Suppressor macrophage treated with lipopolysaccharide for 1 hour (primary cell): ENCODE data around the gene BTBD7.

Experiments used
- DNase-seq, 3 donors: peaks; one replicate each; pipeline ENCODE4 v3.0.0-alpha.2; 2020 to 2022

Gene BTBD7

DNA sequence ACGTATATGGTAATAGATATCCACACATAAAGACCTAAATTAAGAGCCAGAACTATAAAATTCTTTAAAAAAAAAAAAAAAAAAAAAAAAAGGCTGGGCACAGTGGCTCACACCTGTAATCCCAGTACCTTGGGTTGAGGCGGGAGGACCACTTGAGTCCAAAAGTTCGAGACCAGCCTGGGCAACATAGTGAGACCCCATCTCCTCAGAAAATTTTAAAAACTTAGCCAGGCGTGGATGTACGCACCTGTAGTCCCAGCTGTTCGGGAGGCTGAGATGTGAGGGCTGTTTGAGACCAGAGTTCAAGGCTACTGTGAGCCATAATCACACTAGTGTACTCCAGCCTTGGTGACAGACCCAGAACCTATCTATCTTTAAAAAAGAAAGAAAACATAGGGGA, 4.3 kb downstream of the BTBD7 start:
- DNase-seq: no peak

DNA sequence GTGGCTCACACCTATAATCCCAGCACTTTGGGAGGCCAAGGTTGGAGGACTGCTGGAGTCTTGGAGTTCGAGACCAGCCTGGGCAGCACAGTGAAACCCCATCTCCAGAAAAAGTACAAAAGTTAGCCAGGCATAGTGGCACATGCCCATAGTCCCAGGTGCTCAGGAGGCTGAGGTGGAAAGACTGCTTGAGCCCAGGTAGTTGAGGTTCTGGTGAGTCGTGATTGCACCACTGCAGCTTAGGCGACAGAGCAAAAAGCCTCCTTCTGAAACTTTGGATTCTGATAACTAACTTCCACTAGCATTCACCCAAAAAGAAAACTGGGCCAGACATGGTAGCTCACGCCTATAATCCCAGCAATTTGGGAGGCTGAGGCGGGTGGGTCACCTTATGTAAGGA, 6.6 kb downstream of the BTBD7 start:
- DNase-seq: no peak

DNA sequence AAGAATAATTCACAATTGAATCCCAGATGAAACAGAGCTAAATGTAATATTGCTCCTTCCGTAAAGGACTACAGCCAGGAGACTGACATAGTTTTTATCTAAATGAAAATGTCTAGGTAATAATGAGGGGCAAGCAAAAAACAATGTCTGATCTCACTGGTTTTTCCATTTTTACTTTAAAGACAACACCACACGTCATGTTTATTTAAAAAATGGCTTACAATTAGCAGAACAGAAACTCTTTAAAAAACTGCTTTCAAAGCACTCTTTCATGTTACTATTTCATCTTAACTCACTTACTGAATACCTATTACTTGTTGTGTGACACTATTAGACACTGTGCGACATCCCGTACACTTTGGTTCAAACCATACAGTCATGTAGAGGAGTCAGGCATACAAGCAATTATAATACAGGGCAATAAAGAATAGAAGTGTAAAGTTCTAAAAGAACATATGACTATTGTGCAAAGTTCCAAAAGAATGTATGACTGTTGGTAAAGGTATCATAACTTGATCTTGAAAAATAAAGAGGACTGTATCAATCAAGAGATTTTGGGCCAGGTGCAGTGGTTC, 9.1 kb downstream of the BTBD7 start:
- peak; percentile 48 to 89 (median 87) for DNase-seq

- DNase-seq: peak; percentile 39 to 61 (median 57)
Measured at GRCh38 chr14:93322929-93323599, 9.8 kb downstream of the BTBD7 start.

- no peak for DNase-seq
Measured at GRCh38 chr14:93320489-93320888, 12.3 kb downstream of the BTBD7 start.

- DNase-seq: no peak
Measured at GRCh38 chr14:93319958-93320357, 12.9 kb downstream of the BTBD7 start.

GRCh38 chr14:93319494-93319893, 13.3 kb downstream of the BTBD7 start:
- DNase-seq: no peak

DNA sequence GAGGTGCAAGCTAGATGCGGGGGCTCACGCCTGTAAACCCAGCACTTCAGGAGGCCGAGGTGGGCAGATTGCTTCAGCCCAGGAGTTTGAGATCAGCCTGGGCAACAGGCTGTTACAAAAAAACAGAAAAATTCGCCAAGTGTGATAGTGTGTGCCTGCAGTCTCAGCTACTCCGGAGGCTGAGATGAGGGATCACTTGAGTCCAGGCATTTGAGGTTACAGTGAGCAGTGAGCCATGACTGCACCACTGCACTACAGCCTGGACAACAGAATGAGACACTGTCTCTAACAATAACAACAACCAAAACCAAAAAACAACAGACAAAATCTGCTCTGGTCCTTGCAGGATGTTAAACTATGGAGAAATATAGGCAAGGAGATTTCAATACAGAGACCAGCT, 13.9 kb downstream of the BTBD7 start:
- no peak for DNase-seq

DNA sequence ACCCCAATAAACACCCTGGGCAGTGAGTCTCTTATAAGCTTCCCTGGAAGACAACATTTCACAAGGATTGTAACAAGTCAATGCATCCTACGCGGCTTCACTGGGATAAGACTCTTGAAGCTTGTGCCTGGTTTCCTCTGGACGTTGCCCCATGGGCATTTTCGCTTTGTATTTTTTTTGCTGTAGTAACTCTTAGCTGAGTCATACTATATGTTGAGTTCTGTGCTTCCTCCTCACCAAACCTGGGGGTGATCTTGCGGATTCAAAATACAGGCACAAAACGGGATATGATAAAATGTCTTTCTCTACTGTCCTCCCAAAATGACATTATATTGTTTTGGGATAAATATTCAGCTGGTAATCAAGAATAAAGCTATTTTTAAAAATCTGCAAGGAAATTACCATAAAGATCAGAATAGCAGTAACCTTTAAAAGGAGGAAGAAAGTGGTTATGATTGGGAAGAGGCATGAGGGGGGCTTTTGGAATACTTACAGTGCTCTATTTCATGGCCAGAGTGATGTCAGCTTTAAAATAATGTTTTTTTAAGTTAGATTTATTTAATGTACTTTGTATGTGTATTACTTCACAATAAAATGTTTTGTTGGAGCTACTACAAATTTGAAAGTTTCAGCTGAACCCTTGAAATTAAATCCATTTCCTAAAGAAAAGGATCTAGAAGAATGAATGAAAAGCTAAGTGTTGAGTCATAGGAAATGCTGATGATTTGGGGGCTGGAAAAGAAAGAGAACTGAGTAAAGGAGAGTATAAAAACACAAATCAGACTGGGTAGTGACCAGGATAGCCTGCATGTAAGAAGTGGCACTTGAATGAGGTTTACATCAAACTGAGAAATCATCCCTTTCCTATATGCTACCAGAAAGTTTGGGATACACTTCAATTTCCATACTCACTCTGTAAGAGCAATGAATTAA, 14.7 kb downstream of the BTBD7 start:
- DNase-seq: peak; percentile 87 to 92 (median 90)

DNA sequence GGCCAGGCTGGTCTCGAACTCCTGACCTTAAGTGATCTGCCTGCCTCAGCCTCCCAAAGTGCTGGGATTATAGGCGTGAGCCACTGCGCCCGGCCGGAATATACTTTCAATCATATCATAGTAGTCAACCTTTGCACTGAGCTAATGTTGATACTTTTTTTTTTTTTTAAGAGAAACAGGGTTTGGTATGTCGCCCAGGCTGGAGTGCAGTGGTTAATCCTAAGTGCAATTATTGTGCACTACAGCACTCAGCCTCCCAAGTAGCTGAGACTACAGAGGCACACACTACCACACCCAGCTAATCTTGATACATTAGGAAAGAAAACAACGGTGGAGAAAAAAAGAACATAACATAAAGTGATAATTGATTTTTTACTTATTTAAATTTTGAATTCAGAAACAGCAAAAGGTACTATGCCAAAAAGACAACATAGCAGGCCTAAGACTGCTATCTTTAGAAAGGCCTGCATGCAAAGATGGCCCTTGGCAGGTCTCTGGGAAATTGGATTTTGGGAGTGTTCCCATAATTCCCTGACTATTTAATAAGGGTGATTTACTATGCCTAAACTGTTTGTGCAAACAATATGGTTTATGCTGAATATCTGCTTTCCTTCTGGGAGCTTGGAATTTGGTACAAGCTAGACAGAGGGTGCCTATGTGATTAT, 15.5 kb downstream of the BTBD7 start:
- DNase-seq: no peak

DNA sequence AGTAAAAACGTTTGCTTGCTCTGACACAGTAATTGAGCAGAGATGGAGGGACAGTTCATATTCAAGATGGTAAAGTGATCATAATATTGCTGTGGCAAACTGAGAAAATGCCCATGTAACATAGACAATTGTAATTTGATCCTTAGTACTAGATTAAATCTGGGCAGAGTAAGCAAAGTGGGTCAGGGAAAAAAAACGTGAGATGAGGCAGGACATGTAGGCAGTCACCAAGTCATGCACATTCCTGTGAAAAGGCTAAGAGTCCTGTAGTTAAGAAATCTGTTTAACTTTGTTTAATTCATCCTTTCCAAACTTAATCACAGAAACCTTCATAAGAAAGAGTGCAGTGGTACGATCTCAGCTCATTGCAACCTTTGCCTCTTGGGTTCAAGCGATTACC, 16.1 kb downstream of the BTBD7 start:
- no peak for DNase-seq

- DNase-seq: no peak
Measured at GRCh38 chr14:93315575-93315974, 17.3 kb downstream of the BTBD7 start.

DNA sequence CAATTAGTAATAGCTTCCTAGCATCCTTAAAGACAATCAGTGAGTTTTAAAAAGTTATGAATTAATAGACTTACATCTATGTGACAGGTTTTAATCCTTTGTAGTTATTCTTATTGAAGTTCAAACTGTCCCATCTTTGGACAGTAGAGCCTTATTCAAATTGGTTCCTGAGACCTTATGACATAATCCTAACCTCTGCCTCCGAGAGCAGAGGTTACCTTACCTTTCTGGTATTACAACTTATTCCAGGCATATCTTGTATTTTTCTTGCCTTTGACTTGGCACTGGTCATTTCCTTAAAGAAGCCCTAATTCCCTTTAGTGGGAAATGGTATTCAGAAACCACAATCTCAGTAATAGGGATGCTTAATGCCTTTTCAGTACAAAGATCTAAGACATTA, 21.8 kb downstream of the BTBD7 start:
- DNase-seq: no peak

GRCh38 chr14:93309427-93309966, 23.3 kb downstream of the BTBD7 start:
- DNase-seq: no peak

- peak; percentile 52 to 81 (median 74) for DNase-seq
Measured at GRCh38 chr14:93308686-93309345, 24.0 kb downstream of the BTBD7 start.

GRCh38 chr14:93306812-93307211, 26.0 kb downstream of the BTBD7 start:
- DNase-seq: no peak

DNA sequence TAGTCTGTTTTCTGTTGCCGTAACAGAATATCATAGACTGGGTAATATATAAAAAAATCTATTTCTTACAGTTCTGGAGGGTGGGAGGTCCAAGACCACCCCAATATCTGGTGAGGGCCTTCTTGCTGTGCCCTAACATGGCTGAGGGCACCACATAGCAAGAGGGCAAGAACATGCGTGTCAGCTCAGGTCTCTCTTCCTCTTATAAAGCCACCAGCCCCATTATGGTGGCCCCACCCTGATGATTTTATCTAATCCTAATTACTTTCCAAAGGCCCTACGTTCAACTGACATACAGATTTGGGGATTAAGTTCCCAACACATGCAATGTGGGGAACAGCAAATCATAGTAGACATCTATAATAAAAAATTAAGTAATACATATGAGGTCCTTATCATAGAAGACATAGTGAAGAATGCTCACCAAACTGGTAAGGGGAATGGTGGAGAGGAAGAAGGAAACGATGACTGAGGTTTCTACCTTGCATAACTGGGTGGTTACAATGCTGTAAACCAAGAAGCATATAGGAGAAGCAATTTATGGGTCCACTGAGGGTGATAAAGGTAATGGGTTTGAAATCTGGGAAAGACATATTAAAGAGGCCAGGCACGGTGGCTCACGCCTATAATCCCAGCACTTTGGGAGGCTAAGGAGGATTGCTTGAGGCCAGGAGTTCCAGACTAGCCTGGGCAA, 27.0 kb downstream of the BTBD7 start:
- DNase-seq: peak in 2 of 3 donors; percentile 24 to 33

DNA sequence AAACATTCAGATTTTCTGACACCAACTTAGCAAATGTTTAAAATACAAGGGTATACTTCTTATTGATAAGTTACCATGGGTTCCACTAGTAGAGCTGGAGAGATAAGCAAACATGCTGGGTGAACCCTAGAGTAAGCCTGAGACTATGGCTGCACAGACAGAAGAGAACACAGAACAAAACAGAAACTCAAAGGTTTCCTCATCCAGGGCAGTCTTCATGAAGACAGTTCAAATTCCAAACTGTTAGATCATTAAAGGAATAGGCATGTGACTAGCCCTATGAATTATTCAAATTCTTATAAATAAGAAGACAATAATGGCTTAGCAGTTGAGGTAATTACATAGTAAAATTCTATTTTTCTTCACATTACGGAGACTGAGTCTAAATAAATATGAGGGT, 28.1 kb downstream of the BTBD7 start:
- DNase-seq: peak in 2 of 3 donors; percentile 26 to 36

DNA sequence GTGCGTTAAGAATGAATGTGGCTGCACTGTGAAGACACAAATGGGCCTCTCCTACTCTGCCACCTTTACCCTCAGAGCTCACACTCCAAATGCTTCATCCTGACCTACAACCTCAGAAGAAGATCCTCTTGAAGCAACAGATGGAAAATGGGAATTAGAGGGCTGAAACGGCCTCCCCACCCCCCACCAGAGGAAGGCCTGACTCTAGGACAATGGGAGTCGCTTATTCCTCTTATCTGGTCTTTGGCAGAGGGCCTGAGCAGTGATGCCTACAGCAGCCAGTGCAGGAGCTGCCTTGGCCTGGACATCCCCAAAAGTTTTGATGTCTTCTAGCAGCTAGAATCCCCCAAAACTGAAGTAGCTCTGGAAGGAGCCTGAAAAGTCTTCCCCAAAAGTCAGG, 29.2 kb downstream of the BTBD7 start:
- no peak for DNase-seq

DNA sequence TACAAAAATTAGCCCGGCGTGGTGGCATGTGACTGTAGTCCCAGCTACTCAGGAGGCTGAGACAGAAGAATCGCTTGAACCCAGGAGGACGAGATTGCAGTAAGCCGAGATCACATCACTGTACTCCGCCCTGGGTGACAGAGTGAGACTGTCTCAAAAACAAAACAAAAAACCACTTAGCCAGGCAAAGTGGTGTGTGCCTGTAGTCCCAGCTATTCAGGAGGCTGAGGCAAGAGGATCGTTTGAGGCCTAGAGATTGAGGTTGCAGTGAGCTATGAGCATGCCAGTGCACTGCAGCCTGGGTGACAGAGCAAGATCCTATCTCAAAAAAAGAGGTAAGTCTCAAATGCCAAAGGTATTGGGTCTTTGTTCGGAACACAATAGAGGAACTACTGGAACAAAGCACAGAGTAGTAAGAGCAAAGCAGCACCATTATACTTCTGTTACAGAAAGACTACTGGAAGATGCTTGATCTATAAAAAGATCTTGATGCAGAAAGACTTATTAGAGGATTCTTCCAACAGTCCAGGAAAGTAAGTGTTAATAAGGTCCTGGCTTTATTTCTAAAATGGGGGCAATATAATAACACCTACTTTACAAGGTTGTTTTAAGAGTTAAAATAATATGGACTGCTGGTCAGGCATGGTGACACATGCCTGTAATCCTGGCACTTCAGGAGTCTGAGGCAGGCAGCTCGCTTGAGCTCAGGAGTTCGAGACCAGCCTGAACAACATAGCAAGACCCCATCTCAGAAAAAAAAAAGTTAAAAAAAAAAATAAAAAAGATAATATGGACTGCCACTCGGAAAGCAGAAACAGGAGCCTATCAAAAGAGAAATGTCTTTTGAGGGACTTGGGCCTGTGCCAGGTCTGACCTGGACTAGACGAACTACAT, 29.9 kb downstream of the BTBD7 start:
- DNase-seq: no peak
